Endodermal cell (in vitro differentiated cells): Measurements from ENCODE around the gene STRADA. TPM values are rescaled to one million over a fixed set of nuclear protein-coding genes. Genes with fewer than 3 reads are reported as not detected.

Source experiments
- DNase-seq: peaks from one replicate; pipeline ENCODE4 v3.0.0-alpha.2; 2017
- H3K27ac ChIP-seq: 2 replicates; pipeline ENCODE4 v1.5.1; 2013; ENCODE audit warnings: mild to moderate bottlenecking, low read depth, low read length, moderate library complexity
- H3K27me3 ChIP-seq: 2 replicates; pipeline ENCODE4 v1.6.1; 2013; ENCODE audit warnings: mild to moderate bottlenecking, low read length, moderate library complexity; ENCODE audit not compliant: insufficient read depth, control insufficient read depth, poor library complexity, severe bottlenecking
- H3K36me3 ChIP-seq: 2 replicates; pipeline ENCODE4 v1.7.0; 2013; ENCODE audit warnings: mild to moderate bottlenecking, low read length, moderate library complexity; ENCODE audit not compliant: control insufficient read depth, insufficient read depth
- H3K4me1 ChIP-seq: one replicate; pipeline ENCODE4 v1.7.0; 2013; ENCODE audit warnings: low read length; ENCODE audit not compliant: control insufficient read depth, insufficient read depth
- H3K4me3 ChIP-seq: 2 replicates; pipeline ENCODE4 v1.5.1; 2013; ENCODE audit warnings: mild to moderate bottlenecking, low read length, moderate library complexity
- H3K9ac ChIP-seq: 2 replicates; pipeline ENCODE4 v1.6.1; 2013; ENCODE audit warnings: mild to moderate bottlenecking, low read length, moderate library complexity; ENCODE audit not compliant: poor library complexity, severe bottlenecking; ENCODE audit errors: extremely low read depth
- H3K9me3 ChIP-seq: 2 replicates; pipeline ENCODE4 v1.6.1; 2013; ENCODE audit warnings: mild to moderate bottlenecking, low read length, moderate library complexity; ENCODE audit not compliant: control insufficient read depth
- H3K27ac Mint-ChIP-seq: 2 replicates; pipeline ENCODE4 v1.8.0; 2020; ENCODE audit warnings: mixed read lengths
- H3K27me3 Mint-ChIP-seq: 2 replicates; pipeline ENCODE4 v1.8.0; 2021; ENCODE audit warnings: mild to moderate bottlenecking, mixed read lengths; ENCODE audit not compliant: insufficient read depth
- H3K36me3 Mint-ChIP-seq: 2 replicates; pipeline ENCODE4 v1.8.0; 2020; ENCODE audit warnings: low read depth, mixed read lengths
- H3K4me1 Mint-ChIP-seq: 2 replicates; pipeline ENCODE4 v1.8.0; 2020; ENCODE audit warnings: mixed read lengths
- H3K4me3 Mint-ChIP-seq: 2 replicates; pipeline ENCODE4 v1.8.0; 2020; ENCODE audit warnings: mild to moderate bottlenecking, moderate library complexity, mixed read lengths
- H3K9me3 Mint-ChIP-seq: 2 replicates; pipeline ENCODE4 v1.8.0; 2020; ENCODE audit warnings: mild to moderate bottlenecking, mixed read lengths
- WGBS, 2 experiments: methylation state at CpG; one replicate each; pipeline versions ENCODE4 v1.1.5 to v1.1.7; 2013; ENCODE audit warnings: missing lambda C conversion rate in 2 of 2, mixed read lengths in 1 of 2; ENCODE audit not compliant: insufficient coverage in 1 of 2, insufficient read length in 1 of 2; 5-methylcytosine and 5-hydroxymethylcytosine counted together
- total RNA-seq, 2 donors: library from RNA; stranded (reverse); fragmentation: NEBNext Ultra II Directional in 1 of 2; extraction: Animal tissue kit (Norgen Biotek cat#: 25700) in 1 of 2; gene quantifications; 2 replicates in 1 of 2; 3 replicates in 1 of 2; pipeline ENCODE4 v1.2.1, GENCODE V29; 2021
- TF ChIP-seq, protein P1 (sequence below): fragments of 200-600 bp; sonication (generic); conservative IDR thresholded peaks from 2 replicates; pipeline ENCODE4 v1.5.0; 2021; ENCODE audit warnings: antibody characterized with exemption, mild to moderate bottlenecking

STRADA gene
- total RNA-seq, 2 donors from 2014 or later, result 49.7 to 73.1 TPM

- H3K9ac ChIP-seq, result no peak overlapping the region
- no peaks in the 10 kb centered on the region for H3K9me3 Mint-ChIP-seq
- H3K4me3 Mint-ChIP-seq, result no peak overlapping the region
- H3K9me3 ChIP-seq, result no peaks in the 10 kb centered on the region
- H3K27ac Mint-ChIP-seq, result no peak overlapping the region
- no peak for DNase-seq
- H3K4me1 ChIP-seq, result no peaks in the 10 kb centered on the region
- H3K27me3 Mint-ChIP-seq, result no peaks in the 10 kb centered on the region
- H3K36me3 ChIP-seq, result peaks cover 91% of the 10 kb centered on the region
- WGBS, 2 experiments, result 100% methylated on average over 1 of the region's 1 CpG
- peaks cover 3% of the 10 kb centered on the region for H3K4me1 Mint-ChIP-seq
- H3K4me3 ChIP-seq, result no peak overlapping the region
- no peaks in the 10 kb centered on the region for H3K27me3 ChIP-seq
- H3K36me3 Mint-ChIP-seq, result peaks cover 48% of the 10 kb centered on the region
- TF ChIP-seq, protein P1, sequence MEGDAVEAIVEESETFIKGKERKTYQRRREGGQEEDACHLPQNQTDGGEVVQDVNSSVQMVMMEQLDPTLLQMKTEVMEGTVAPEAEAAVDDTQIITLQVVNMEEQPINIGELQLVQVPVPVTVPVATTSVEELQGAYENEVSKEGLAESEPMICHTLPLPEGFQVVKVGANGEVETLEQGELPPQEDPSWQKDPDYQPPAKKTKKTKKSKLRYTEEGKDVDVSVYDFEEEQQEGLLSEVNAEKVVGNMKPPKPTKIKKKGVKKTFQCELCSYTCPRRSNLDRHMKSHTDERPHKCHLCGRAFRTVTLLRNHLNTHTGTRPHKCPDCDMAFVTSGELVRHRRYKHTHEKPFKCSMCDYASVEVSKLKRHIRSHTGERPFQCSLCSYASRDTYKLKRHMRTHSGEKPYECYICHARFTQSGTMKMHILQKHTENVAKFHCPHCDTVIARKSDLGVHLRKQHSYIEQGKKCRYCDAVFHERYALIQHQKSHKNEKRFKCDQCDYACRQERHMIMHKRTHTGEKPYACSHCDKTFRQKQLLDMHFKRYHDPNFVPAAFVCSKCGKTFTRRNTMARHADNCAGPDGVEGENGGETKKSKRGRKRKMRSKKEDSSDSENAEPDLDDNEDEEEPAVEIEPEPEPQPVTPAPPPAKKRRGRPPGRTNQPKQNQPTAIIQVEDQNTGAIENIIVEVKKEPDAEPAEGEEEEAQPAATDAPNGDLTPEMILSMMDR, result no peak
- no peak overlapping the region for H3K27ac ChIP-seq
These were observed 44.5 kb upstream of the STRADA start for GRCh38 chr17:63786117-63786516.

GRCh38 chr17:63785556-63785955, 44.0 kb upstream of the STRADA start:
- WGBS, 2 experiments, result 100% methylated on average over 1 of the region's 1 CpG; no CpG with 5 or more reads in 1 of the 2 experiments
- peak overlapping the region; percentile 72 for H3K27ac Mint-ChIP-seq

GRCh38 chr17:63783522-63783921, 41.9 kb upstream of the STRADA start:
- Histone ChIP-seq H3K27ac (no peak overlapping the region), H3K4me1 (no peaks in the 10 kb centered on the region), H3K9ac (no peak overlapping the region), H3K4me3 (no peak overlapping the region), H3K9me3 (no peaks in the 10 kb centered on the region), H3K27me3 (no peaks in the 10 kb centered on the region), H3K36me3 (peaks cover 91% of the 10 kb centered on the region)
- TF ChIP-seq, protein P1, result no peak
- H3K27ac Mint-ChIP-seq, result peak overlapping the region; percentile 56
- no peaks in the 10 kb centered on the region for H3K27me3 Mint-ChIP-seq
- peaks cover 58% of the 10 kb centered on the region for H3K36me3 Mint-ChIP-seq
- no peak overlapping the region for H3K4me3 Mint-ChIP-seq
- WGBS, 2 experiments, result 92% methylated on average over 5 of the region's 6 CpGs; no CpG with 5 or more reads in 1 of the 2 experiments
- no peaks in the 10 kb centered on the region for H3K9me3 Mint-ChIP-seq
- no peak for DNase-seq
- peaks cover 6% of the 10 kb centered on the region for H3K4me1 Mint-ChIP-seq

More at GRCh38 chr17:63785556-63785955, 44.0 kb upstream of the STRADA start:
- Mint-ChIP-seq H3K4me3 (no peak overlapping the region), H3K4me1 (peaks cover 3% of the 10 kb centered on the region), H3K36me3 (peaks cover 54% of the 10 kb centered on the region), H3K9me3 (no peaks in the 10 kb centered on the region), H3K27me3 (no peaks in the 10 kb centered on the region)
- Histone ChIP-seq H3K4me1 (no peaks in the 10 kb centered on the region), H3K4me3 (no peak overlapping the region), H3K27me3 (no peaks in the 10 kb centered on the region), H3K36me3 (peaks cover 91% of the 10 kb centered on the region), H3K27ac (no peak overlapping the region), H3K9me3 (no peaks in the 10 kb centered on the region), H3K9ac (no peak overlapping the region)
- no peak for DNase-seq
- TF ChIP-seq, protein P1, result no peak
